NCI-H2029 (cell line): ENCODE measurements around the gene CELSR2.
A peak's percentile ranks its signal among the peaks of the same experiment; 100 is the strongest.
"Not testable (repeated sequence)": the region's sequence is repeated elsewhere in the genome, so short reads cannot be mapped to it uniquely, and the experiment has no call there.

ENCODE experiments used
- DNase-seq: peaks from one replicate; lab custom pipeline; 2025; lab: John Stamatoyannopoulos, UW

The CELSR2 gene

DNA sequence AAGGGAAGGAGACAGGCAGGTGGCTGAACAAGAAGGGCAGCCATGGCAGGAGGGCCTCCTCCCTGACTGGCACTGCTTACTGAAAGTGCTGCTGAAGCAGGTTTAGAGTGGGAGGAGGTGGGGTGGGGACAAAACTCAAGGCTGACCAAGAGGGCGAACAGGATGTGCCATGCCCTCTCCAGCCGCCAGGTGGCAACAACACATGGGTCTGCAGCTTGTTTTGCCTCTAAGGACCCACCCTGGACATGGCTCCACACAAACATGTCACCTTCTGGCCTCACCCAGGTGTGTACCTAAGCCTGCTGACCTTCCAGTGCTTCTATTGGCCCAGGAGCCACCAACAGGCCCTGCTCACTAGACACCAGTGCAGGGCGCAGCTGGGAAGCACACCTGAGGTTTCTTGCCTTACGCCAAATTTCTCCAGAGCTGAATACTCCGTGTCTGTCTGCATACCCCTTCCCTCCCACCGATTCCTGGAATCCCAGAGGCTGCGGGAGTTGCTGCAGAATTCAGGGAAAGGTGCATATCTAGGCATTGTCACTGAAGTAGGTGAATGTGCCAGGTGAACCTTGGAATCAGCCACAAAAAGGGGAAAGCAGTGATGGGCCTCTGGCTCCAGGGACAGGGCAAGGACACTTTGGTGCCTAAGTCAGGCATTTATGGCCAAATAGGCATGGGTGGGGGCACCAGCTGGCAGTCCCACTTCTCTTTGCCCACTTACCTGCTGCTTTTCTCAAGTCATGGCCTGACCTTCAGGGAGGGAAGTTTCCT, 28.3 kb downstream of the CELSR2 start:
- peak; percentile 55 for DNase-seq

GRCh38 chr1:109279615-109280278, 30.4 kb downstream of the CELSR2 start:
- DNase-seq: no peak

DNA sequence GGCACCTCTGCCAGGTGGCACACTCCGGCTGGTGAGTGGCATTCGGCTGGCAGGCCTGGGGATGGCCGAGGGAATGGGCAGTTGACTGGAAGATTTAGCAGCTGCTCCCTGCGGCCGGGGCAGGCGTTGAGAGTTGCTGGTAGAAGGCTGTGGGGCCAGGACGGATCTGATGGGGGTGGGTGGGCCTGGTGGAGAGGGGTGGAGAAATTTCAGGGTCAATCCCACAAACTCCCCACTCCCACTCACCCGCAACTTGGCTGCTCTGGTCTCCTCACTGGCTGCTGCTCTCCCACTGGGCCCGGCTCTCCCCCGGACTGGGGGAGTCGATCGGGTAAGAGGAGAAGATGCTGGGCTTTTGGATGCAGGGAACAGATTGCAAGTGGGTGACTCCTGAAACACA, 31.5 kb downstream of the CELSR2 start:
- no peak for DNase-seq

DNA sequence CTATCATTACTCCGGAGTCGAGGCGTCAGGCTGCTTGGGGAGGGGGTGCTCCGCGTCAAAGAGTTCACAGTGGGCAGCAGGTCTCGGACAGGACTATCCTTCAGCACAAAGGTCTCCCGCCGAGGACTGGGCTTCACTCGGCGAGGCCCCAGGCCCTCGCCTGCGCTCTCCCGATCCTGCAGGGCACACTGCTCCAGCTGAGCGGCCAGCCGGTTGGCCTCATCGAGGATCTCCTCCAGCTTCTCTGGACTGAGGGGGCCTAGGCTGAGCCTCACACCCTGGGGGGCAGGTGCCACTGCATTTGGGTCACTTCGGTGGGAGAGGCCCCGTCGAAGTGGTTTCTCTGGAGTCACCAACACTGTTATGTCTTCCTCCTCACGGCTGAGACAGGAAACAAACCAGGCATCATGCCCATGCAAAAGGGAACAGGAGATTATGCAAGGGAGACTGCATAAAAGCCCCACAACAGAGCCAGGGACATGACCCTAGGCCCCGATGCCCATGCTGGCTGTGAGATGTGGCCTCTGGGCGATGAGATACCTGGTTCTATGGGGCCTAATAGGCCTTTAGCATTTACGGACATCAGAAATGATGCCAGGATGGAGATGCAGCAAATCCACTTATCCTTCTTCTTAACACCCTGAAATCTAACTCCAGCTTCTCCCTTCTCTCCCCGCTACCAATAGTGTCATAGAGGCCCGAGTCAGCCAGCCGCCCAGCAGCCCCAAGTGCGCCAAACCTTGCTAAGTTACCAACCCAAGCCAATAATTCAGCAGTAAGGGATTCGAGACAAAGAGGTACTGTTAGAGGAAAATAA, 32.5 kb downstream of the CELSR2 start:
- DNase-seq: no peak

DNA sequence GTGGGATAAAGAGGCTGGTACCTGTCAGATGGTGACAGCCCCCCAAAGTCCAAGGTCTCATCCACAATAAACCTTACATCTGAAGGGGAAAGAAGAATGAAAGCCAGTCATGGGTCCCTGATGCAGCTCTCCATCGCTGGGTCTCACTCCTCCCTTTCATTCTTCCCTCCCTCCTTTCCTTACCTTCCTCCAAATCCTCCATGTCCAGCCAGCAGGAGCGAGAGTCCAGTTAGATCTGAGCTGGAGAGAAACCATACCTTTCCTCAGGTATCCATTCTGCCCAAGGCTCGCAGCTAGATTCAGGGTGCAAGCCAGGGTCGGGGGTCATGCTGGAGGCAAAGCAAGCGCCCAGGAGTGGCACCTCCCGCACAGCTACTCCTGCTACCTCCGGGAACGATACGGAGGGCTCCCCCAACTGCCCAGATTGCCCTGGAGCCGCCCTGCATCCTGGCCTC, 33.2 kb downstream of the CELSR2 start:
- DNase-seq: no peak

DNA sequence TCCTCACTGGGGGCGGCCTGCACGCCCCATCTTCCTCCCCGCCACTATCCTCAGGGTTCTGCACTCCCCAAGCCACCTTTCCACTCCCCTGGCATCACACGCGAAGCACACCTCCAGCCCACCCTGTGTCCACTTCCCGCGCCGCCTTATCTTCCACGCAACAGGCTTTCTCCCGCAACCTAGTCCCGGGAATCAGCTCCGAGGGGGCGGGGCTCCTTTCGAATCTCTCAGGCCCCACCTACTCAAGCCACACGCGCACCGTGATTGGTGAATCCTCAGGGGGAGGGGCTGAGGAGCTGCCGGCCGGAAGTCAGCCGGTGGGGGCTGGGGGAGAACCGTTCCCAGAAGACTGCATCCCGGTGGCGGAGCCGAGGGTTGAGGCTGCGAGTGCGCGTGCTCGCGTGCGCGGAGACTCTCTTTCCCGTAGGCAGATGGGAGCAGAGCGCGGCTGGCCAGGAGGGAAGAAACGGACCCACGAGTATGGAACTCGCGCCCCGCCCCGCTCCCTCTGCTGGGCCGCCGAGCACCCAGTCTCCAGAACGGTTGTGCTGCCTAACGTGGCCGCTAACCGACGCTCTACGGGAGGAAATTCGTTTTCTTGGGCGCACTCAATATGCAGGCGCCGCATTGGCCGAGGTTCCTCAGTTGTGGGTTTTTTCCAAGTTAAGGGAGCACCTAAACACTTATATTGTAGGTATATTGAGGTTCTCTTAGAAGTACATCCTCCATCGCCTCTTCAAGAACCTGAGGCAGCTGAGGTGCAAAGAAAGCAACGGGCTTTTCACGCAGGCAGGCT, 33.8 kb downstream of the CELSR2 start, which contains the start of gene PSRC1:
Gene PSRC1, minus strand, starts transcription at position 194 of the 796 bp plus-strand sequence.
- peak; percentile 95 for DNase-seq

DNA sequence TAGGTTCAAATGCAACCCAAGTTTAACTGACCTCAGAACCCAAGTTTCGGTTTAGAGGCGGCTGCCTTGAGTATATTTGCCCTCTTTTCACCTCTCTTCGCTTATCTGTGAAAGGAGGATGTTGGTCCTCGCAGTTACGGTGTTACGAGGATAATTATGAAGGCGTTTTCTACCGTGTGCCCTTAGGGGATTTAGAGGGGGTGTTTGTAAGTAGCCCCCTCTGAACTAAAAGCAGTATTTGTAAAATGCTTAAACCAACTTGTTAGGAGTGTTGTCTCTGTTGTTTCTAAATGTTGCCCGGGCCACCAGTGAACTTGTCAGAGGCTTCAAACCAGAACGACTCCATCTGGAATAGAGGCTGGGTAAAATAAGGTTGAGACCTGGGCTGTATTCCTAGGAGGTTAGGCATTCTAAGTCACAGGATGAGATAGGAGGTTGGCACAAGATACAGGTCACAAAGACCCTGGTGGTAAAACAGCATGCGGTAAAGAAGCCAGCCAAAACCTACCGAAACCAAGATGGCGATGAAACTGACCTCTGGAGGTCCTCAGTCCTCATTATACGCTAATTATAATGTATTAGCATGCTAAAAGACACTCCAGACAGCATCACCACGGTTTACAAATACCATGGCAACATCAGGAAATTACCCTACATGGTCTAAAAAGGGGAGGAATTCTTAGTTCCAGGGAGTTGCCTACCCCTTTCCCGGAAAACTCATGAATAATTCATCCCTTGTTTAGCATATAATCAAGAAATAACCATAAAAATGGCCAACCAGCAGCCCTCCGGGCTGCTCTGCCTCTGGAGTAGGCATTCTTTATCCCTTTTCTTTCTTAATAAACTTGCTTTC, 34.6 kb downstream of the CELSR2 start:
- DNase-seq: no peak

- DNase-seq: not testable (repeated sequence)
Observed at GRCh38 chr1:109286762-109287161, 37.4 kb downstream of the CELSR2 start.

DNA sequence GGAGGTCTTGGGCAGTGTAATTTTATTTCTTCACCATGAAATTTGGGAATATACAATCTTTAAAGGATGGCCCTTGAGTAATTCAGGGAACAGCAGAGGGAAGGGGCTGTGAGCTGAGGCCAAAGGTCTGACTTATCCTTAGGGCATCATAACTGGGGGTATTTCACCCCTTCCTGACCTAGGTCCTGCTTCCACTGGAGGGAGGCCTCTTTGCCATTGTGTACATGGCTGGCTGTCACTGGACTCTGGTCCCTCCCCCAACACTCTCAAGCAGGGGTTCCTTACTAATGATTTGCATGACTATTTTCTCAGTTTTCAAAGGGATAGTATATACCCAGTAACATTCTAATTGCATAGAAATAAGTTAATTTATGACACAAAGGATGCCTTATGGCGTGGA, 40.8 kb downstream of the CELSR2 start:
- DNase-seq: no peak

DNA sequence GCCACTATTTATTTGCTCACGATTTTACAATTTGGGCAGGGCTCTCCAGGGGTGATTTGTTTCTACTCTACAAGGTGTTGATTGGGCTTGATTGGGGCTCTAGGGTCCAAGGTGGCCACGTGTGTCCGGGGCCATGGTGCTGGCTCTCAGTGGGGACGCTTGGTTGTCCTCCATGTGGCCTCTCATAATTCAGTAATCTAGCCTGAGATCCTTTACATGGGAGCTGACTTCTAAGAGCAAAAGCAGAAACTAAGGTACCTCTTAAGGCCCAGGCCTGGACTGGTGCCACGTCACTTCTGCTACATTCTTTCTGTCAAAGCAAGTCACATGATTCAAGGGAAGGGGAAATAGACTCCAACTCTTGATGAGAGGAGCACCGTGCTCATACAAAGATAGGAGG, 41.7 kb downstream of the CELSR2 start:
- DNase-seq: no peak

GRCh38 chr1:109292364-109292763, 43.0 kb downstream of the CELSR2 start:
- no peak for DNase-seq

- no peak for DNase-seq
Observed at GRCh38 chr1:109293026-109293425, 43.7 kb downstream of the CELSR2 start.

GRCh38 chr1:109294481-109294880, 45.1 kb downstream of the CELSR2 start:
- no peak for DNase-seq

DNA sequence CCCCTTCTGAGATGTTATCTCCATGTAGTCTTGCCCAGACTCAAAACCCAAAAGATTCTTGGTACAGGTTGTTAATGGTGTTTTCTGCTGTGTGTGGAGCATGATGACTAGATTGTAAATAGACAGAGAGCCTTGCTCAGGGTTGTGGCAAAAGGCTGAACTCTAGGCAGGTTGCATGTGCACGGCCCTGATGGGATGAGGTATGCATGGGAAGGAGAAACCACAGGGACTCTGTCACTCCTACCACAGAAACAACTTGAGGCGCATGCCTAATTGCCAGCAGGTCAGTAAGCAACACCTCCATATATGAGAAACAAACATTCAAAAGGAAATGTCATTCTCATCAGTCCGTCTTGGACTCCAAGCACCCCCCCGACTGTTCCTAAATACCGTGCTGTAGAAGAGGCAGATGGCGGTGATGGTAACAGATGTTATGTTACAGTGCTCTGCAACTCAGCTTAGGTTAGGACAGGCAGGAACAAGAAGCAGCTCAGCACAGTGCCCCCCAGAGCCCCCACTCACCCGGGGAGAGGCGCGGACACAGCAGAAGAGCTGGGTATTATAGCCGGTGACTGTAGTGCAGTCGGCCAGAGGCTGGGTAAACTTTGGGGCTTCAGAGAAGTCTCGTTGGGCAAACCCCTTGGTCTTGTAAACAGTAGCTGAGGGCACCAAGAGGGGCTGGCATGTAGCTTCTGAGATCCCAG, 46.5 kb downstream of the CELSR2 start:
- no peak for DNase-seq

- DNase-seq: no peak
Observed at GRCh38 chr1:109296782-109297181, 47.4 kb downstream of the CELSR2 start.

- no peak for DNase-seq
Observed at GRCh38 chr1:109298666-109299557, 49.6 kb downstream of the CELSR2 start.

- no peak for DNase-seq
Observed at GRCh38 chr1:109299558-109300343, 50.4 kb downstream of the CELSR2 start.

DNA sequence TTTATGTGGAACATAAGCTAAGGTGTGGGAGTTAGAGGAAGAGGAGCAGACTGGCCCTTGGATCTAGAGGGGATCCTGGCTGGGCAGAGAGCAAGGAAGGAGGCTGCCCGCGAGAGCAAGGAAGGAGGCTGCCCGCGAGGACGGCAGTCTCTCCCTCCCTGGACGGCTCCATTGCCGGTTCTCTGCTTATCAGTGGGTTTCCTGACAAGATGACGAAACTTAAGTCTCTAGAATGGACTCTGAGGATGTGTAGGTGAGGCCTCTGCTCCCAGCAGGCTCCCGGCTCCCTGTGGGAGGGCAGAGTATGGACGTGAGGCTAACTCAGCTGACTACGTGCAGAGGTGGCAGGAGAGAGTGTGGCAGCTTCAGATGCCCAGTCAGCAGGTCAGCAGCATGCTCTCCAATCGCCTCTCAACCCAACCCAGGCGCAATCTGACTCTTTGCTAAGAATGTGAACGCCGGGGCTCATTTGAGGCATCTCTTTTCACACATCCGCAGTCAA, 51.4 kb downstream of the CELSR2 start:
- no peak for DNase-seq
